Measurements from ENCODE around the gene RABAC1. TPM values are rescaled to one million over a fixed set of nuclear protein-coding genes. Genes with fewer than 3 reads are reported as not detected.
A peak's percentile ranks its signal among the peaks of the same experiment; 100 is the strongest.
"Not testable (repeated sequence)": the region's sequence is repeated elsewhere in the genome, so short reads cannot be mapped to it uniquely, and the experiment has no call there.

Gene RABAC1
- total and polyA plus RNA-seq, 7 donors, result 128 to 255 (median 170) TPM

- Histone ChIP-seq H3K9me3 (no peaks in the 10 kb centered on the region), H3K36me3 (no peaks in the 10 kb centered on the region), H3K27me3 (peaks cover 22 to 72% (median 47%) of the 10 kb centered on the region in 3 donors), H3K4me3 (no peak overlapping the region), H3K27ac (no peak overlapping the region), H3K4me1 (peaks cover 0 to 19% (median 16%) of the 10 kb centered on the region in 4 donors)
- DNase-seq, result no peak
- intact Hi-C loops (cut with DNase I), result no loop called here
- TF ChIP-seq EP300 (IDR thresholded peaks at IDR 0.05) (no peak), POLR2AphosphoS5 (IDR thresholded peaks at IDR 0.05) (no peak), POLR2A (IDR thresholded peaks at IDR 0.05) (no peak)
- TF ChIP-seq, protein P1, sequence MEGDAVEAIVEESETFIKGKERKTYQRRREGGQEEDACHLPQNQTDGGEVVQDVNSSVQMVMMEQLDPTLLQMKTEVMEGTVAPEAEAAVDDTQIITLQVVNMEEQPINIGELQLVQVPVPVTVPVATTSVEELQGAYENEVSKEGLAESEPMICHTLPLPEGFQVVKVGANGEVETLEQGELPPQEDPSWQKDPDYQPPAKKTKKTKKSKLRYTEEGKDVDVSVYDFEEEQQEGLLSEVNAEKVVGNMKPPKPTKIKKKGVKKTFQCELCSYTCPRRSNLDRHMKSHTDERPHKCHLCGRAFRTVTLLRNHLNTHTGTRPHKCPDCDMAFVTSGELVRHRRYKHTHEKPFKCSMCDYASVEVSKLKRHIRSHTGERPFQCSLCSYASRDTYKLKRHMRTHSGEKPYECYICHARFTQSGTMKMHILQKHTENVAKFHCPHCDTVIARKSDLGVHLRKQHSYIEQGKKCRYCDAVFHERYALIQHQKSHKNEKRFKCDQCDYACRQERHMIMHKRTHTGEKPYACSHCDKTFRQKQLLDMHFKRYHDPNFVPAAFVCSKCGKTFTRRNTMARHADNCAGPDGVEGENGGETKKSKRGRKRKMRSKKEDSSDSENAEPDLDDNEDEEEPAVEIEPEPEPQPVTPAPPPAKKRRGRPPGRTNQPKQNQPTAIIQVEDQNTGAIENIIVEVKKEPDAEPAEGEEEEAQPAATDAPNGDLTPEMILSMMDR (IDR thresholded peaks at IDR 0.05), result no peak
- WGBS, 2 donors, result 85 to 91% methylated on average over 9 of the region's 9 CpGs
These were observed 17.5 kb downstream of the RABAC1 start for GRCh38 chr19:41941410-41942202.

DNA sequence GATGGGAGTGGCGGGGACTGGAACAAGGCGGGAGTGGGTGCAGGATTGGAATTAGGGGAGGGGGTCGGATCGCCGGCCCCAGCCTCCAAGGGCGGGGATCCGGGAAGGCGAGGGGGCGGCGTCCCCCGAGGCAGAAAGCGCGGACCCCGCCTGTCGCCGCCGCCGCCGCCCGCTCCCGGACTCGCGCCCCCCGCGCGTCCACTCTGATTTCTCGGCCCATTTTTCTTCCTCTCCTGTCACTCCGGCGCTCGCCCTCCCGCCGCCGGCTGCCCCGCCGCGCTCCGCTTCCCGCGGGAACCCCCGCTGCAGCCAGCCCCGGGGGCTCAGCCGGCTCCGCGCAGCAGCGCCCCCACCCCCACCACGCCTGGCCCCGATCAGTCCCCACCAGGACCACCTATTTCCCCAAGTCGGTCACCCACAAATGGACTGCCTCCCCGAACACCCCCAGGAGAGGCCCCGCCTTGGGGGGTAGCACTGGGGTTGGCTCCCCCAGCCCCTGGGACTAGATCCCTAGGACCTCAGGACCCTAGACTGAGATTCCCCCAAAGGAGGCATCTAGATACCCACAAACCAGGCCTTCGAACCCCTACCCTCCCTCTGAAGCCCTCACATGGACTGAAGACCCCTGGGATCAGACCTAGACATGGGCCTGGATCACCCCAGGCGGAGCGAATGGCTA lies 18.3 kb downstream of the RABAC1 start:
- 9 to 10% methylated on average over 53 of the region's 53 CpGs for WGBS, 2 donors
- Histone ChIP-seq H3K36me3 (no peaks in the 10 kb centered on the region), H3K4me3 (peak overlapping the region in 3 of 4 donors; percentile 35 to 47 (median 44)), H3K4me1 (peaks cover 0 to 19% (median 16%) of the 10 kb centered on the region in 4 donors), H3K27ac (no peak overlapping the region), H3K27me3 (peaks cover 22 to 79% (median 52%) of the 10 kb centered on the region in 3 donors), H3K9me3 (no peaks in the 10 kb centered on the region)
- intact Hi-C loops (cut with DNase I), result no loop called here
- TF ChIP-seq, protein P1 (IDR thresholded peaks at IDR 0.05), result no peak
- TF ChIP-seq EP300 (IDR thresholded peaks at IDR 0.05) (no peak), POLR2AphosphoS5 (IDR thresholded peaks at IDR 0.05) (no peak), POLR2A (IDR thresholded peaks at IDR 0.05) (no peak)
- DNase-seq, result no peak

DNA sequence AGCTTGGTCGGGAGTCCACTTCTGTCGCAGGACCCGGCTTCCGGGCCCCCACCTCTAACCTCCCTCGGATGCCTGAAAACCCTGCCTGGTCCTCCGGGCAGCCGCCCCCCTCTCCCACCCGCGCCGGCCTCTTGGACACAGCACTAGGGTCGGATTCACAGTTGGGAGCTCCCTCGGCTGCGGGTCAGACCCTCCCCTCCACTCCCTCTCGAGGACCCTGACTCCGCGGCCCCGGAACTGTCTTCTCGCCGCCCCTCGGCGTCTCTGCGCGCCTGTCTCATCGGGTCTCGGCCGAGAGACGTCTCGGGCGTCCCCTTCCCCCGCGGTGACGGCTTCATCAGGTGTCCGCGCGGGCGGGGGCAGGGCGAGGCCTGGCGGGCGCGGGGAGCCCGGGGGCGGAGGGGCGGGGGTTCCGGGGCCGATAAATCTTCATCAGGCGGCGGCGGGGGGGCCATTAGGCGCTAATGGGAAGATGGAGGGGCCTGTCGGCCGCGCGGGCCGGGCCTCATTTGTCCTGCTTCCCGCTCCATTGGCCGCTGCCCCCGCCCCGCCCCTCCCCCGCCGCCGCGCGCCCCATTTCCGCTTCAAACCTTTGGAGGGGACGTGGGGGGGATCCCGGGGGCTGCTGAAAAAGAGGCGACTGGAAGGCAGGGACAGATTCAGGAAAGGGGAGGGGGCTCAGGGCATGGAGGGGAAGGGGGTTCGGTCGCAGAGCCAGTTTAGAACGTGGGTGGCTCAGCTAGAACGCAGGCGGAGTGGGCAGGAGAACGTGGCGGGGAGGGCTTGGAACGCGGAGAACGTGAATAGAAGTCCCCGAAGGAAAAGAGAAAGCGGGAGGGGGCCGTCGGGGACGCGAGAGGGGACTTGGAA lies 19.0 kb downstream of the RABAC1 start:
- Histone ChIP-seq H3K9me3 (no peaks in the 10 kb centered on the region), H3K4me3 (peak overlapping the region in 3 of 4 donors; percentile 35 to 47 (median 44)), H3K36me3 (no peaks in the 10 kb centered on the region), H3K27ac (no peak overlapping the region), H3K4me1 (peaks cover 0 to 19% (median 16%) of the 10 kb centered on the region in 4 donors), H3K27me3 (peaks cover 26 to 87% (median 59%) of the 10 kb centered on the region in 3 donors)
- no peak for DNase-seq
- WGBS, 2 donors, result 3 to 5% methylated on average over 83 of the region's 83 CpGs
- no peak for TF ChIP-seq EP300 (IDR thresholded peaks at IDR 0.05)
- TF ChIP-seq POLR2A (IDR thresholded peaks at IDR 0.05), result no peak
- intact Hi-C loops (cut with DNase I), result no loop called here

DNA sequence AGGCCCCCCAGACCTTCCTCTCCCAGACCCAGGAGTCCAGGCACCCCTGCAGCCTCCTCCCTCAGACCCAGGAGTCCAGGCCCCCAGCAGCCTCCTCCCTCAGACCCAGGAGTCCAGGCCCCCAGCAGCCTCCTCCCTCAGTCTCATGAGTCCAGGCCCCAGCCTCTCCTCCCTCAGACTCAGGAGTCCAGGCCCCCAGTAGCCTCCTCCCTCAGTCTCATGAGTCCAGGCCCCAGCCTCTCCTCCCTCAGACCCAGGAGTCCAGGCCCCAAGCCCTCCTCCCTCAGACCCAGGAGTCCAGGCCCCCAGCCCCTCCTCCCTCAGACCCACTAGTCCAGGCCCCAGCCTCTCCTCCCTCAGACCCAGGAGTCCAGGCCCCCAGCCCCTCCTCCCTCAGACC lies 19.9 kb downstream of the RABAC1 start:
- H3K4me3 ChIP-seq; H3K27ac ChIP-seq; DNase-seq; intact Hi-C loops (cut with DNase I); H3K36me3 ChIP-seq; H3K9me3 ChIP-seq: not testable (repeated sequence)
- Histone ChIP-seq H3K4me1 (peaks cover 0 to 19% (median 16%) of the 10 kb centered on the region in 4 donors), H3K27me3 (peaks cover 26 to 91% (median 68%) of the 10 kb centered on the region in 3 donors)

DNA sequence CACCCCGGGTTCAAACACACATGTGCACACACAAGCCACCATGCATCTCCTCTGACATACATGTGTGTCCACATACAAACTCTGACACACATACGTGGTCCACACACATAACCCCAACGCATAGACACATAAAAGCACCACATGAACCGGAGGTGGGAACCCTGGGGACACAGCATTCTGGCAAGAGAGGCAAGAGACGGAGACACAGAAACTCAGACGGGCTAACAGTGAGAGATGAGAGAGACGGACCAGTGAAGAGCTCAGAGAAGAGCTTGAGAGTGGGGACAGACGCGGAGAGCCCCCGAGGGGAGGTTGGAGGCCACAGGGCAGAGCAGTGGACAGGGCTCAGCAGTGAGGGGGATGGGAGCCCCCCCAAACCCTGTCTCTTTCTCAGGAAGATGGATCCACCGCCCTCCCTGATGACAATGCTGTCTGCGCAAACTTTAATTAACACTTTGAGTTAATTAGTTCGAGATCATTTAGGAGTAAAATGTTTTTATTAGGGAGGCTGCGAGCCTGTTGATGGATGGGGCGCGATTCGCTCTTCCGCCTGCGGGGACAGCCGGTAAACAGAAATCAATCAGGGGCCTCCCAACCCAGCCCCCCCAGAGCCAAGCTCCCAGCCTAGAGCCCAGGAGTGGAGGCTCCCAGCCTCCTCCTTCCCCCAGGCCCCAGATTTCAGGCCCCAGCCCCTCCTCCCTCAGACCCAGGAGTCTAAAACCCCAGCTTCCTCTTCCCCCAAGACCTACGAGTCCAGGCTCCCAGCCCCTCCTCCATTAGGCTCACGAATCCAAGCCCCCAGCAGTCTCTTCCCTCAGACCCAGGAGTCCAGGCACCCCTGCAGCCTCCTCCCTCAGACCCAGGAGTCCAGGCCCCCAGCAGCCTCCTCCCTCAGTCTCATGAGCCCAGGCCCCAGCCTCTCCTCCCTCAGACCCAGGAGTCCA lies 21.3 kb downstream of the RABAC1 start:
- no peaks in the 10 kb centered on the region for H3K9me3 ChIP-seq
- H3K27ac ChIP-seq, result no peak overlapping the region
- H3K27me3 ChIP-seq, result peaks cover 29 to 91% (median 64%) of the 10 kb centered on the region in 3 donors
- intact Hi-C loops (cut with DNase I), result no loop called here
- DNase-seq, result no peak
- H3K4me3 ChIP-seq, result no peak overlapping the region
- peaks cover 0 to 21% (median 19%) of the 10 kb centered on the region in 4 donors for H3K4me1 ChIP-seq
- H3K36me3 ChIP-seq, result no peaks in the 10 kb centered on the region
- TF ChIP-seq POLR2A (IDR thresholded peaks at IDR 0.05), result no peak
- TF ChIP-seq POLR2AphosphoS5 (IDR thresholded peaks at IDR 0.05), result no peak
- TF ChIP-seq, protein P1 (IDR thresholded peaks at IDR 0.05), result no peak
- no peak for TF ChIP-seq EP300 (IDR thresholded peaks at IDR 0.05)
- WGBS, 2 donors, result 59 to 73% methylated on average over 22 of the region's 22 CpGs

All from sigmoid colon (tissue), 7 donors.